ENCODE measurements around the gene PILRA. TPM values are rescaled to one million over a fixed set of nuclear protein-coding genes. Genes with fewer than 3 reads are reported as not detected.
"Not testable (repeated sequence)": the region's sequence is repeated elsewhere in the genome, so short reads cannot be mapped to it uniquely, and the experiment has no call there.

The PILRA gene
- total and polyA plus RNA-seq, 2 of the 13 experiments (the other 11 are each of a cell fraction or from before 2014, with no cell fraction given): 0.13 to 1.3 TPM

DNA sequence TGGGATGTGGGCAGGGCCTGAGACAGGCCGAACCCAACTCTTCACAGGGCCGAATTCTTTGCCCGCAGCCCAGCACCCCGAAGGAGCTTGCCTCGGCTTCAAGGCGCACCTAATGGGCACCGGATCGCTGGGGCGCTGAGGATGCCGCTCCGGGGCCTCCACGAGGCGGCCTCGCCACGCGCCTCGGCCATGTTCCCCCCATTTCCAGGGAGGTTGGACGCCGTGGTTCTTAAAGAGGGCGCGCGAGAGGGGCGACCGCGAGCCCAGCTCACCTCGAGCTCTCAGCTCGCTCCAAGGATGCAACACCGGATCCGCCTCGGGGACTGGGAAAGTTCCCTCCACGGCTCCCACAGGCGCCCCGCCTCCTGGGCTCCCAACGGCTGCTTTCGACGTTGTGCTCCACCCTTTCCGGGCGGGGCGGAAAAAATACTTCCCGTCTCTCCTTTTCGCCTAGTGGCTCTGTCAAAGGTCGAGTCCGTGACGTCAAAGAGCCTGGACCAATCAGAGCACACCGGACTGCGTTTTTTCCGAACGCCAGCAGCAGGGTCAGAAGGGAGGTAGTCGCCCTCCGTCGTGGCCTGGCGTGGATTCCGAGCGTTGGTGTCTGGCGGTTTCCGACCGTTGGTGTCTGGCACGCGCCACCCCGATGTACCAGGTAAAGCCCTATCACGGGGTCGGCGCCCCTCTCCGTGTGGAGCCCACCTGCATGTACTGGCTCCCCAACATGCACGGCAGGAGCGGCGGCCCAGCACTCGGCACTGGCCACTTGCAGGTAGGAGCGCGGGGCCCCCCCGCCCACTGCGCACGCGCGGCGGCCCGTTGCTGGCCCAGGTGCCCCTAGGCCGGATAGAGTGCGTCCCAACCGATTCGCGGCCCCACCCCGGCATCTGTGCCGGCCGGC, 37.5 kb upstream of the PILRA start (continued):
- TF ChIP-seq RBM39 (IDR thresholded peaks at IDR 0.05; ENCODE audit: low read depth, low read length, poor library complexity, severe bottlenecking): peak; percentile 60
- TF ChIP-seq RBFOX2 (IDR thresholded peaks at IDR 0.05; ENCODE audit: low read depth, low read length): peak; percentile 89
- TF ChIP-seq MYC (CRISPR knock-in tag; IDR thresholded peaks at IDR 0.05; ENCODE audit: borderline replicate concordance): peak; percentile 85
- peak; percentile 66; the same call in 1 of the 2 replicates for TF ChIP-seq ZBTB20 (CRISPR knock-in tag; IDR thresholded peaks at IDR 0.05; ENCODE audit: borderline replicate concordance, low read depth)
- peak; percentile 28 for TF ChIP-seq SKI (IDR thresholded peaks at IDR 0.05; ENCODE audit: partially characterized antibody)
- 0 out of 2 replicates have a peak, but pooled peaks have one; percentile 19 for TF ChIP-seq PPARG (CRISPR knock-in tag; conservative IDR thresholded peaks at IDR 0.05)
- TF ChIP-seq ZNF256 (CRISPR knock-in tag; conservative IDR thresholded peaks at IDR 0.05): peak; percentile 81; the same call in 1 of the 2 replicates
- TF ChIP-seq ZNF124 (CRISPR knock-in tag; IDR thresholded peaks at IDR 0.05): peak; percentile 36; the same call in 1 of the 2 replicates
- peak; percentile 27; the same call in 1 of the 2 replicates for TF ChIP-seq ZNF563 (CRISPR knock-in tag; IDR thresholded peaks at IDR 0.05)
- peak; percentile 27; the same call in 1 of the 2 replicates for TF ChIP-seq TSC22D2 (CRISPR knock-in tag; IDR thresholded peaks at IDR 0.05; ENCODE audit: borderline replicate concordance)
- TF ChIP-seq HDAC1 (CRISPR knock-in tag; IDR thresholded peaks at IDR 0.05): peak; percentile 76
- 0 out of 2 replicates have a peak, but pooled peaks have one; percentile 35 for TF ChIP-seq FOXC1 (CRISPR knock-in tag; IDR thresholded peaks at IDR 0.05; ENCODE audit: borderline replicate concordance)
- TF ChIP-seq PHF21A (CRISPR knock-in tag; IDR thresholded peaks at IDR 0.05): peak; percentile 62; the same call in 1 of the 2 replicates
- TF ChIP-seq MAZ (IDR thresholded peaks at IDR 0.05; ENCODE audit: borderline replicate concordance, low read depth, low read length): not testable (repeated sequence)
- peak; percentile 90 for TF ChIP-seq MAZ (CRISPR knock-in tag; IDR thresholded peaks at IDR 0.05; ENCODE audit: low read depth)
- peak; percentile 80 for TF ChIP-seq THAP11 (CRISPR knock-in tag; IDR thresholded peaks at IDR 0.05)
- TF ChIP-seq, protein P1, sequence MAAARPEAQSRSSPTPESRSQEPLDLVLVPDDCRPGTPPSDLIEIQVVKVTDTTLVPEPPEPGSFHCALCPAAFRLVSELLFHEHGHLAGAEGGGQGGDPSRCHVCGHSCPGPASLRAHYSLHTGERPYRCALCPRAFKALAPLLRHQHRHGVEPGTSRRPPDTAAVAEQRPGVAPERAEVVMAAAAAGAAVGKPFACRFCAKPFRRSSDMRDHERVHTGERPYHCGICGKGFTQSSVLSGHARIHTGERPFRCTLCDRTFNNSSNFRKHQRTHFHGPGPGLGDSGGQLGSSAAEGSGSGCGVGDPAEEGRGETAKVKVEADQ (CRISPR knock-in tag; IDR thresholded peaks at IDR 0.05; ENCODE audit: borderline replicate concordance): peak; percentile 77; the same call in 1 of the 2 replicates
- peak; percentile 57; the same call in 1 of the 2 replicates for TF ChIP-seq BORCS8-MEF2B (CRISPR knock-in tag; IDR thresholded peaks at IDR 0.05)
- TF ChIP-seq, protein P2, sequence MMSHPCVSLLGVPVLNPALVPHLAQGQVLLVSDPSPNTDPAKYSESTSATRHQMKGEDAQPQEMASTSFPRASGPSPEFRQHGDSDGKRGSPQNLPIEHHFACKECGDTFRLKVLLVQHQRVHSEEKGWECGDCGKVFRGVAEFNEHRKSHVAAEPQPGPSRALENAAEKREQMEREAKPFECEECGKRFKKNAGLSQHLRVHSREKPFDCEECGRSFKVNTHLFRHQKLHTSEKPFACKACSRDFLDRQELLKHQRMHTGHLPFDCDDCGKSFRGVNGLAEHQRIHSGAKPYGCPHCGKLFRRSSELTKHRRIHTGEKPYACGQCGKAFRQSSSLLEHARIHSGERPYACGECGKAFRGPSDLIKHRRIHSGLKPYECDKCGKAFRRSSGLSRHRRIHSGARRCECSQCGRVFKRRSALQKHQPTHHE (CRISPR knock-in tag; IDR thresholded peaks at IDR 0.05; ENCODE audit: borderline replicate concordance): peak; percentile 82; the same call in 1 of the 2 replicates
- TF ChIP-seq ZFP82 (CRISPR knock-in tag; IDR thresholded peaks at IDR 0.05; ENCODE audit: borderline replicate concordance): 0 out of 2 replicates have a peak, but pooled peaks have one; percentile 7
- TF ChIP-seq ZNF841 (CRISPR knock-in tag; IDR thresholded peaks at IDR 0.05; ENCODE audit: borderline replicate concordance): 0 out of 2 replicates have a peak, but pooled peaks have one; percentile 27
- TF ChIP-seq KDM2A (CRISPR knock-in tag; IDR thresholded peaks at IDR 0.05; ENCODE audit: borderline replicate concordance, low read depth): peak; percentile 75
- TF ChIP-seq BCL6 (CRISPR knock-in tag; IDR thresholded peaks at IDR 0.05): 0 out of 2 replicates have a peak, but pooled peaks have one; percentile 14
- 0 out of 2 replicates have a peak, but pooled peaks have one; percentile 27 for TF ChIP-seq ZSCAN20 (CRISPR knock-in tag; IDR thresholded peaks at IDR 0.05; ENCODE audit: borderline replicate concordance)
- TF ChIP-seq, protein P3, sequence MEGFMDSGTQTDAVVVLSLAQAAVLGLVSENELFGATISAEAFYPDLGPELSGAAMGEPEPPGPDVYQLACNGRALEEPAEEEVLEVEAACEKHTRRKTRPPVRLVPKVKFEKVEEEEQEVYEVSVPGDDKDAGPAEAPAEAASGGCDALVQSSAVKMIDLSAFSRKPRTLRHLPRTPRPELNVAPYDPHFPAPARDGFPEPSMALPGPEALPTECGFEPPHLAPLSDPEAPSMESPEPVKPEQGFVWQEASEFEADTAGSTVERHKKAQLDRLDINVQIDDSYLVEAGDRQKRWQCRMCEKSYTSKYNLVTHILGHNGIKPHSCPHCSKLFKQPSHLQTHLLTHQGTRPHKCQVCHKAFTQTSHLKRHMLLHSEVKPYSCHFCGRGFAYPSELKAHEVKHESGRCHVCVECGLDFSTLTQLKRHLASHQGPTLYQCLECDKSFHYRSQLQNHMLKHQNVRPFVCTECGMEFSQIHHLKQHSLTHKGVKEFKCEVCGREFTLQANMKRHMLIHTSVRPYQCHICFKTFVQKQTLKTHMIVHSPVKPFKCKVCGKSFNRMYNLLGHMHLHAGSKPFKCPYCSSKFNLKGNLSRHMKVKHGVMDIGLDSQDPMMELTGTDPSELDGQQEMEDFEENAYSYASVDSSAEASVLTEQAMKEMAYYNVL (CRISPR knock-in tag; IDR thresholded peaks at IDR 0.05; ENCODE audit: borderline replicate concordance): peak; percentile 75; the same call in 1 of the 2 replicates

Measured in HepG2 (cell line).